HCT116 (cell line): ENCODE measurements around the gene DLK1. TPM values are rescaled to one million over a fixed set of nuclear protein-coding genes. Genes with fewer than 3 reads are reported as not detected.

Source experiments
- ATAC-seq: fragments of 200-7000 bp; cut with Tn5 transposase; 2 replicates; pipeline ENCODE4 v1.9.1; 2020; ENCODE audit warnings: mild to moderate bottlenecking, moderate library complexity
- BruUV-seq: library from RNA; stranded (reverse); fragments of 400-500 nt; replicated peaks from 2 replicates; lab custom pipeline; 2021; lab: Mats Ljungman, UMichigan
- CTCF ChIA-PET: fragments of 300-600 bp; sonication (Branson Sonifier 250); formaldehyde crosslinking; loops from one replicate; lab custom pipeline; 2021; ENCODE audit warnings: antibody characterized with exemption; lab: Charles Lee
- POLR2A ChIA-PET: fragments of 300-600, 350-600 bp; sonication (Branson Sonifier 250); formaldehyde crosslinking; loops from one replicate; lab custom pipeline; 2021; ENCODE audit warnings: antibody characterized with exemption; lab: Charles Lee
- RAD21 ChIA-PET, 2 experiments: fragments of 300-600 bp; sonication (Branson Sonifier 250); formaldehyde crosslinking; loops; one replicate each; lab custom pipeline; 2023; ENCODE audit warnings: low total read pairs in 2 of 2; ENCODE audit not compliant: uncharacterized antibody in 2 of 2, unreplicated experiment in 2 of 2, low non-redundant PET in 1 of 2; lab: Charles Lee
- DNase-seq: peaks from one replicate; pipeline ENCODE4 v3.0.0-alpha.2; 2010; ENCODE audit warnings: low read depth, low spot score
- H2AFZ ChIP-seq: fragments of 200-600 bp; shearing (Covaris generic), sonication (generic); 2 replicates; pipeline ENCODE4 v1.6.1; 2017; ENCODE audit warnings: low read depth, mixed run types, mixed read lengths, antibody characterized with exemption, low read length; ENCODE audit not compliant: poor library complexity, severe bottlenecking
- H3K27ac ChIP-seq: 2 replicates; pipeline ENCODE4 v1.5.1; 2012; ENCODE audit warnings: low read depth, low read length
- H3K27me3 ChIP-seq: fragments of 200-600 bp; sonication (generic); 2 replicates; pipeline ENCODE4 v1.6.1; 2016; ENCODE audit warnings: mixed run types, low read length, mixed read lengths; ENCODE audit not compliant: insufficient read depth
- H3K36me3 ChIP-seq, 2 experiments: fragments of 200-500 bp in 1 of 2; fragments of 200-600 bp in 1 of 2; sonication (Bioruptor generic) in 1 of 2; sonication (generic) in 1 of 2; 2 replicates each; pipeline versions ENCODE4 v1.5.1 to v1.6.1; 2014 to 2016; ENCODE audit warnings: low read length in 2 of 2, inconsistent platforms in 1 of 2, mixed read lengths in 1 of 2, mixed run types in 1 of 2; ENCODE audit not compliant: insufficient read depth in 2 of 2, control insufficient read depth in 1 of 2
- H3K4me1 ChIP-seq, 2 experiments: fragments of 200-600 bp in 1 of 2; sonication (generic) in 1 of 2; 2 replicates each; pipeline versions ENCODE4 v1.5.1 to v1.6.1; 2012 to 2017; ENCODE audit warnings: low read length in 2 of 2, inconsistent platforms in 1 of 2, mild to moderate bottlenecking in 1 of 2, mixed read lengths in 1 of 2, mixed run types in 1 of 2, moderate library complexity in 1 of 2; ENCODE audit not compliant: insufficient read depth in 2 of 2, control insufficient read depth in 1 of 2
- H3K4me2 ChIP-seq: fragments of 200-600 bp; sonication (generic); 2 replicates; pipeline ENCODE4 v1.6.1; 2017; ENCODE audit warnings: mixed run types, low read length, mixed read lengths
- H3K4me3 ChIP-seq, 2 experiments: fragments of 200-600 bp in 1 of 2; sonication (generic) in 1 of 2; replicated peaks in 1 of 2; 2 replicates each; pipeline ENCODE4 v1.5.1; 2011 to 2016; ENCODE audit warnings: low read length in 2 of 2, control low read depth in 1 of 2, low read depth in 1 of 2, mild to moderate bottlenecking in 1 of 2, mixed read lengths in 1 of 2, mixed run types in 1 of 2
- H3K79me2 ChIP-seq: fragments of 200-600 bp; sonication (generic); 2 replicates; pipeline ENCODE4 v1.6.1; 2017; ENCODE audit warnings: mild to moderate bottlenecking, mixed run types, low read length, moderate library complexity, mixed read lengths; ENCODE audit not compliant: insufficient read depth
- H3K9ac ChIP-seq: fragments of 200-600 bp; sonication (generic); 2 replicates; pipeline ENCODE4 v1.6.1; 2016; ENCODE audit warnings: low read length, mixed read lengths
- H3K9me2 ChIP-seq: fragments of 200-600 bp; sonication (generic), shearing (Covaris generic); 2 replicates; pipeline ENCODE4 v1.6.1; 2017; ENCODE audit warnings: mixed run types, mild to moderate bottlenecking, moderate library complexity; ENCODE audit not compliant: insufficient read depth
- H3K9me3 ChIP-seq, 2 experiments: fragments of 200-500 bp in 1 of 2; fragments of 200-600 bp in 1 of 2; sonication (Bioruptor generic) in 1 of 2; sonication (generic) in 1 of 2; 2 replicates each; pipeline ENCODE4 v1.6.1; 2014 to 2017; ENCODE audit warnings: low read length in 2 of 2, mixed read lengths in 2 of 2, inconsistent platforms in 1 of 2, low read depth in 1 of 2, mild to moderate bottlenecking in 1 of 2, mixed run types in 1 of 2, moderate library complexity in 1 of 2; ENCODE audit not compliant: control insufficient read depth in 1 of 2, insufficient read depth in 1 of 2
- H4K20me1 ChIP-seq: fragments of 200-600 bp; sonication (generic), shearing (Covaris generic); 2 replicates; pipeline ENCODE4 v1.6.1; 2017; ENCODE audit warnings: mixed run types, mild to moderate bottlenecking, moderate library complexity; ENCODE audit not compliant: insufficient read depth
- CEBPB ChIP-seq: IDR thresholded peaks from 2 replicates; pipeline ENCODE4 v1.6.1; 2012; ENCODE audit warnings: low read depth
- CTCF ChIP-seq, 3 experiments: fragments of 200-600 bp in 1 of 3; sonication (generic) in 1 of 3; IDR thresholded peaks in 2 of 3; conservative IDR thresholded peaks in 1 of 3; 2 replicates each; pipeline ENCODE4 v1.5.1; 2012 to 2017; ENCODE audit warnings: low read depth in 2 of 3, low read length in 2 of 3, antibody characterized with exemption in 1 of 3, borderline replicate concordance in 1 of 3, control low read depth in 1 of 3, mild to moderate bottlenecking in 1 of 3, mixed read lengths in 1 of 3, mixed run types in 1 of 3, moderate library complexity in 1 of 3; ENCODE audit not compliant: insufficient read depth in 1 of 3
- EGR1 ChIP-seq: IDR thresholded peaks from 2 replicates; pipeline ENCODE4 v1.6.1; 2012; ENCODE audit warnings: low read depth
- EZH2 ChIP-seq: fragments of 200-600 bp; sonication (generic); IDR thresholded peaks from 2 replicates; pipeline ENCODE4 v1.6.1; 2017; ENCODE audit warnings: antibody characterized with exemption, mixed run types
- EZH2phosphoT487 ChIP-seq: fragments of 200-600 bp; IDR thresholded peaks from 2 replicates; pipeline ENCODE4 v1.6.1; 2018; ENCODE audit warnings: antibody characterized with exemption, borderline replicate concordance
- FOSL1 ChIP-seq: IDR thresholded peaks from 2 replicates; pipeline ENCODE4 v1.6.1; 2012; ENCODE audit warnings: low read depth
- JUND ChIP-seq: IDR thresholded peaks from 2 replicates; pipeline ENCODE4 v1.6.1; 2012
- POLR2A ChIP-seq: IDR thresholded peaks from 2 replicates; pipeline ENCODE4 v1.7.0; 2011; ENCODE audit warnings: borderline replicate concordance; ENCODE audit not compliant: insufficient read depth, insufficient read length; ENCODE audit errors: extremely low read depth
- POLR2AphosphoS5 ChIP-seq: IDR thresholded peaks from 2 replicates; pipeline ENCODE4 v1.6.1; 2011; ENCODE audit warnings: mild to moderate bottlenecking, low read depth, low read length, moderate library complexity
- RAD21 ChIP-seq: IDR thresholded peaks from 2 replicates; pipeline ENCODE4 v1.6.1; 2012; ENCODE audit warnings: low read depth, mild to moderate bottlenecking
- REST ChIP-seq: IDR thresholded peaks from 2 replicates; pipeline ENCODE4 v1.6.1; 2012; ENCODE audit warnings: low read depth
- SIN3A ChIP-seq: IDR thresholded peaks from 2 replicates; pipeline ENCODE4 v1.6.1; 2012; ENCODE audit warnings: low read depth
- SP1 ChIP-seq: IDR thresholded peaks from 2 replicates; pipeline ENCODE4 v1.6.1; 2012; ENCODE audit warnings: low read depth
- SRF ChIP-seq: IDR thresholded peaks from 2 replicates; pipeline ENCODE4 v1.6.1; 2012; ENCODE audit warnings: low read depth
- TCF7L2 ChIP-seq: IDR thresholded peaks from 2 replicates; pipeline ENCODE4 v1.7.0; 2011; ENCODE audit warnings: borderline replicate concordance, inconsistent platforms; ENCODE audit not compliant: insufficient read depth, insufficient read length; ENCODE audit errors: extremely low read depth
- YY1 ChIP-seq: IDR thresholded peaks from 2 replicates; pipeline ENCODE4 v1.6.1; 2011; ENCODE audit warnings: low read length, low read depth, moderate library complexity, mild to moderate bottlenecking; ENCODE audit not compliant: insufficient replicate concordance; ENCODE audit errors: extremely low read depth
- ZBTB33 ChIP-seq: IDR thresholded peaks from 2 replicates; pipeline ENCODE4 v1.6.1; 2011; ENCODE audit warnings: mild to moderate bottlenecking, low read length, moderate library complexity; ENCODE audit not compliant: insufficient replicate concordance; ENCODE audit errors: extremely low read depth
- ZFX ChIP-seq: fragments of 450-650 bp; IDR thresholded peaks from 2 replicates; pipeline ENCODE4 v1.6.1; 2017
- ZNF274 ChIP-seq: fragments of 200-500 bp; sonication (Bioruptor generic); IDR thresholded peaks from 2 replicates; pipeline ENCODE4 v1.6.1; 2014; ENCODE audit warnings: mild to moderate bottlenecking, low read depth, low read length, inconsistent platforms
- intact Hi-C: fragments of 100-400 bp; cut with micrococcal nuclease; formaldehyde crosslinking; loops from 2 replicates; pipeline ENCODE4 v1.10.0; 2022
- total RNA-seq: library from RNA; stranded (reverse); gene quantifications from one replicate; pipeline ENCODE4 v1.2.1, GENCODE V29; 2021; ENCODE audit not compliant: unreplicated experiment
- TF ChIP-seq, protein P1 (sequence below): IDR thresholded peaks from 2 replicates; pipeline ENCODE4 v1.6.1; 2012

DLK1 gene
- total RNA-seq, 1 experiment from 2014 or later: 1.5 TPM

GRCh38 chr14:100684154-100684553 lies 42.5 kb upstream of the DLK1 start:
- no peak overlapping the region for H3K27ac ChIP-seq
- RAD21 ChIA-PET: no interaction called here
- no peak overlapping the region for H3K4me2 ChIP-seq
- CTCF ChIA-PET: no interaction called here
- no TSS peak for BruUV-seq
- intact Hi-C loops: no loop called here
- POLR2A ChIA-PET: interaction anchor here (1.2 kb wide), 1 partner anchor 9 kb away, joined by 4 read pairs; no protein-coding TSS in a partner anchor
- H3K27me3 ChIP-seq: no peaks in the 10 kb centered on the region
- H3K9ac ChIP-seq: no peak overlapping the region
- H3K9me2 ChIP-seq: no peaks in the 10 kb centered on the region
- no peaks in the 10 kb centered on the region for H3K36me3 ChIP-seq
- DNase-seq: no peak
- TF ChIP-seq CEBPB (no peak), SRF (no peak), POLR2A (no peak), ZNF274 (no peak), YY1 (no peak), REST (no peak), TCF7L2 (no peak), SP1 (no peak), EGR1 (no peak), SIN3A (no peak), JUND (no peak), EZH2phosphoT487 (no peak), ZFX (no peak), EZH2 (no peak), FOSL1 (no peak), ZBTB33 (no peak), POLR2AphosphoS5 (no peak), RAD21 (no peak), CTCF (IDR thresholded peaks at IDR 0.05 in 2 of 3, conservative IDR thresholded peaks at IDR 0.05 in 1 of 3; ENCODE audit: borderline replicate concordance in 1 of 3, insufficient read depth in 1 of 3, low read depth in 2 of 3, low read length in 2 of 3) (no peak)
- TF ChIP-seq, protein P1, sequence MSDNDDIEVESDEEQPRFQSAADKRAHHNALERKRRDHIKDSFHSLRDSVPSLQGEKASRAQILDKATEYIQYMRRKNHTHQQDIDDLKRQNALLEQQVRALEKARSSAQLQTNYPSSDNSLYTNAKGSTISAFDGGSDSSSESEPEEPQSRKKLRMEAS: no peak
- no peak overlapping the region for H2AFZ ChIP-seq
- H3K4me1 ChIP-seq: peaks cover 9 to 32% of the 10 kb centered on the region in 2 experiments
- no peak for ATAC-seq
- H3K4me3 ChIP-seq: no peak overlapping the region
- no peaks in the 10 kb centered on the region for H4K20me1 ChIP-seq
- H3K79me2 ChIP-seq: no peaks in the 10 kb centered on the region
- no peaks in the 10 kb centered on the region for H3K9me3 ChIP-seq
